Cardiac muscle cell (in vitro differentiated cells and primary cell): ENCODE measurements around the gene SLC9A3. TPM values are rescaled to one million over a fixed set of nuclear protein-coding genes. Genes with fewer than 3 reads are reported as not detected.

Experiments used
- DNase-seq, 2 donors: peaks; one replicate each; pipeline versions ENCODE4 v3.0.0 to v3.0.0-alpha.2; 2010 to 2017; ENCODE audit warnings: low read depth in 1 of 2, low spot score in 1 of 2
- H3K27ac ChIP-seq: fragments of 200-600 bp; sonication (generic); 2 replicates; pipeline ENCODE4 v1.5.1; 2016
- H3K27me3 ChIP-seq: fragments of 200-600 bp; sonication (generic); 2 replicates; pipeline ENCODE4 v1.6.0; 2016; ENCODE audit warnings: control low read depth
- H3K36me3 ChIP-seq: fragments of 200-600 bp; sonication (generic); 2 replicates; pipeline ENCODE4 v1.5.1; 2016; ENCODE audit warnings: control low read depth
- H3K4me1 ChIP-seq: fragments of 200-600 bp; sonication (generic); 2 replicates; pipeline ENCODE4 v1.8.1; 2017; ENCODE audit warnings: low read depth, mild to moderate bottlenecking, mixed run types
- H3K4me3 ChIP-seq: fragments of 200-600 bp; sonication (generic); 2 replicates; pipeline ENCODE4 v1.5.1; 2016; ENCODE audit warnings: mild to moderate bottlenecking
- H3K9me3 ChIP-seq: fragments of 200-600 bp; sonication (generic); 2 replicates; pipeline ENCODE4 v1.5.1; 2017; ENCODE audit warnings: low read depth, mild to moderate bottlenecking, control low read depth
- polyA plus RNA-seq: library from polyadenylated mRNA; unstranded; fragments of >200 nt; fragmentation: Nextera tagmentation; extraction: Ambion mirVana; gene quantifications from 2 replicates; pipeline ENCODE4 v1.2.1, GENCODE V29; 2016
- total RNA-seq: library from RNA; depleted of rRNA; stranded (reverse); fragments of >200 nt; gene quantifications from 2 replicates; pipeline ENCODE4 v1.2.3, GENCODE V29; 2016
- TF ChIP-seq, protein P1 (sequence below): IDR thresholded peaks from 2 replicates; pipeline ENCODE4 v1.5.1; 2012; ENCODE audit warnings: low read depth, mild to moderate bottlenecking, low read length

The SLC9A3 gene
- total and polyA plus RNA-seq, 2 experiments from 2014 or later, result 4.8 to 15.3 TPM

DNA sequence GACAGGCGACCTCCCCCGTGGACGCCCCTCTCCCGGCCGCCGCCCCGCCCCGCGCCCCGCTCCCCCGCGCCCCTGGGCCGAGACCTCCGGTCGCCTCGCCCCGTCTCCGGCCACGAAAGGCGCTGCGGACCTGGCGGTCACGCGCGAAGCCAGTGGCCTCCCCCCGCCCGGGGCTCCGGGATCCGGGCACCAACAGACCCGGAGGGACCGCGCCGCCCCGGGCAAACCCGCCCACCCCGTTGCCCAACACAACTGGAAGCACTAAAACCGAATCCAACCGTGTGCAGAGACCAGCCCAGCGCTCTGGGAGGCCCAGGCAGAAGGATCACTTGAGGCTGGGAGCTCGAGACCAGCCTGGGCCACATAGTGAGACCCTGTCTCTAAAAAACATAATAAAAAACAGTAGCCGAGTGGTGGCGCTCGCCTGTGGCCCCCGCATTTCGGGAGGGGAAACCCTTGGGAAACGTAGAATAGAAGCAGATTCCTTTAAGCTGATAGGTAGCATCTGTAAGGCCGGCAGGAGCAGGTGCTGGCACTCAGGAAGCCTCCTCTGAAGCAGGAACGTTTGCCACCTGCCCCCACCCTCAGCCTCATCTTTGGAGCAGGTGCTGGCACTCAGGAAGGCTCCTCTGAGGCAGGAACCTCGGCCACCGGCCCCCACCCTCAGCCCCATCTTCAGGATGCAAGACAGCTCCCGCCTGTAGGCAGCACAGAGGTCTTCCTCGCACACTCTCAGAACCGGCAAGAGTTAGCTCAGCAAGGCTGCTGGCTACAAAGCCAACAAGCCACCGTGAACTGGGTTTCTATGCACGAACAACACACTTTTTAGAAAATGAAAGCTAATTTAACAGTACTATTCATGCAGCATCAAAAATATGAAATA is 4.6 kb upstream of the SLC9A3 start:
- Histone ChIP-seq H3K27me3 (peaks cover 81% of the 10 kb centered on the region), H3K9me3 (no peaks in the 10 kb centered on the region), H3K27ac (no peak overlapping the region), H3K4me3 (no peak overlapping the region), H3K4me1 (peaks cover 10% of the 10 kb centered on the region), H3K36me3 (no peaks in the 10 kb centered on the region)
- DNase-seq, result no peak
- TF ChIP-seq, protein P1, sequence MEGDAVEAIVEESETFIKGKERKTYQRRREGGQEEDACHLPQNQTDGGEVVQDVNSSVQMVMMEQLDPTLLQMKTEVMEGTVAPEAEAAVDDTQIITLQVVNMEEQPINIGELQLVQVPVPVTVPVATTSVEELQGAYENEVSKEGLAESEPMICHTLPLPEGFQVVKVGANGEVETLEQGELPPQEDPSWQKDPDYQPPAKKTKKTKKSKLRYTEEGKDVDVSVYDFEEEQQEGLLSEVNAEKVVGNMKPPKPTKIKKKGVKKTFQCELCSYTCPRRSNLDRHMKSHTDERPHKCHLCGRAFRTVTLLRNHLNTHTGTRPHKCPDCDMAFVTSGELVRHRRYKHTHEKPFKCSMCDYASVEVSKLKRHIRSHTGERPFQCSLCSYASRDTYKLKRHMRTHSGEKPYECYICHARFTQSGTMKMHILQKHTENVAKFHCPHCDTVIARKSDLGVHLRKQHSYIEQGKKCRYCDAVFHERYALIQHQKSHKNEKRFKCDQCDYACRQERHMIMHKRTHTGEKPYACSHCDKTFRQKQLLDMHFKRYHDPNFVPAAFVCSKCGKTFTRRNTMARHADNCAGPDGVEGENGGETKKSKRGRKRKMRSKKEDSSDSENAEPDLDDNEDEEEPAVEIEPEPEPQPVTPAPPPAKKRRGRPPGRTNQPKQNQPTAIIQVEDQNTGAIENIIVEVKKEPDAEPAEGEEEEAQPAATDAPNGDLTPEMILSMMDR, result no peak

DNA sequence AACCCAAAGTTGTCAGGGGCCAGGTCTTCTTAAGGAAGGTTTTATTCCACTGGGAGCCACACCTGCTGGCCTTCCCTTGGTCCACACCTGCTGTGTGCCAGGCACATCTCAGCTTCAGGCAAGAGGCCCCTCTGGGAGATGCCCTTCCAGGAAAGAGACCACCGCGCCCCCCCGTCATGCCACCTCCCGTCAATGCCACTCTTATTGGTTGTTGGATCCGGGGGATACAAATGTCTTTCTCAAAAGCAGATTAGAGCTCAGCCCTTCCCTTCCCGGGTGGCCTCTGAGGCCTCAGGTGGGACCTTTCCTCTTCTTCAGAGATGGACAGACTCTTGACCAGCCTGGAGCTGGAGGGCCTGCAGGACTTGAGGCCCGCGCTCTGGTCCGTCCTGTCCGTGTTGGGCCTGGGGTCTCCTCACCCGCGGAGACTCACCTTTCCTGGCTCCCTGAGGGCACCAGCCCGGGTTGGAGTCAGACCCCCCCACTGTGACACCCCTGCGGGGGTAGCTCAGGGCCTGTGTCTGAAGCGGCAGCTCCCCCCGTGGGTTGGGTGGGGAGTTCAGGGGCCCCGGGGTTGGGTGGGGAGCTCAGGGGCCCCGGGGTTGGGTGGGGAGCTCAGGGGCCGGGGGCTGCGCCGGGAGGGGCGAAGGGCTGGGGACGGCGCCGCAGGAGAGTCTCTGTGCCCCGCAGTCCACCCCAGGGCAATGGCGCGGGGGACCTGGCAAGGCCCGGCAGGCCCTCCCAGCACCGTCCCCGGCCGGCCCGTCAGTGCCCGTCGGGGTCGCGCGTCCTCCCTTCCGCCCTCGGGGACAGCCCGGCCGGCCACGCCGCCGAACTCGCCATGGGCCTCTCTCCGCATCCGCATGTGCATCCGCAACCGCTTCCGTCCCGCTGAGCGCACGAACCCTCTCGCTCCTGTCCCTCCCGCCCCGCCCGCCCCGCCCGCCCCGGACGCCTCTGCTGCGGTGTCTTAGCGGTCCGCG is 3.7 kb upstream of the SLC9A3 start:
- TF ChIP-seq, protein P1, result no peak
- peaks cover 90% of the 10 kb centered on the region for H3K27me3 ChIP-seq

DNA sequence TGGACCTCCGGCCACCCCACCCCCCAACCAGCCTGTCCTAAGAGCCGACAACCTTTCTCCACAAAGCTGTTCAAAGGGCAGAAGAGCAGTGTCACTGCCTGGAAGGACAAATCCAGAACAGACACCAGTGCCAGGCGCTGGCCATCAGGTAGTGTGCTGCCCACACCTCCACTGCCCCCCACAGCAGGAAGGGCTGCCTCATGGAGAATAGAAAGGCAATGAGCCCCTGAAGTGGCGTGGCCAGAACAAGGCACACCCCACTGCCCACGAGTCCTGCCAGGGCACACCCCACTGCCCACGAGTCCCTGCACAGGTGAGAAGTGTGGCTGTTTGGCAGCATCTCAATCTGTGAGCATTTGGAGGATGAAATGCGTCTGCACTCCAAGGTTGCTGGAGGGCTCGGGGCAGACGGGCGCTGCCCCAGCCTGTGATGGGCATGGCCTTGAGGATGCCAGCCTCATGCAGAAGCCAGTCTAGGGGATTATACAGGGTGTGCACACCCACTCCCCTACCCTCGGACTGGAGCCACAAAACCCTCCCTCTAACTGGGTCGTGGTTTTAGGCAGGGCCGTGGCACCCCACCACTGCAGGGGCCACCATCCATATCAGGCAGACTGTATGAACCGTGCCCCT is 2.3 kb upstream of the SLC9A3 start:
- no peak for DNase-seq
- H3K27ac ChIP-seq, result no peak overlapping the region
- H3K36me3 ChIP-seq, result no peaks in the 10 kb centered on the region
- no peaks in the 10 kb centered on the region for H3K4me1 ChIP-seq
- H3K4me3 ChIP-seq, result no peak overlapping the region
- peaks cover 100% of the 10 kb centered on the region for H3K27me3 ChIP-seq
- H3K9me3 ChIP-seq, result no peaks in the 10 kb centered on the region
- TF ChIP-seq, protein P1, result no peak

More for the DNA sequence above, 3.7 kb upstream of the SLC9A3 start:
- Histone ChIP-seq H3K4me3 (no peak overlapping the region), H3K4me1 (peaks cover 4% of the 10 kb centered on the region), H3K27ac (no peak overlapping the region), H3K36me3 (no peaks in the 10 kb centered on the region), H3K9me3 (no peaks in the 10 kb centered on the region)
- DNase-seq, result no peak

DNA sequence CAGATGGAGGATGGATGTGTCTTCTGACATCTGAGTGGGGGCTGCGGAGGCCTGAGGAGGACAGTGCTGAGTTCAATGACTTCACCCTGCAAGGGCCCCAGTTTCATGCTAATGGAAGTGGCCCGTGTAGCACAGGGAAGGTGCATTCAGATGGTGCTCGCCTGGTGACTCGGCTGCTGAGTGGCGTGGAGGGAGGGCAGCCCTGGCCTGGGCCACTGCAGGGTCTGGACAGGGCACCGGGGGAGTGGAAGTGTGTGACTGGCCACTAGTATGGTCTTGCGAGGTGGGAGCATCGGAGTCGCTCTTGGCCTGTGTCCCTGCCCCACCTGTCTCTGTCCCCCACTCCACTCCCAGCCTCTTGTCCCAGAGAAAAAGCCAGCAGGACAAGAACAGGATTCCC is 1.7 kb upstream of the SLC9A3 start:
- Histone ChIP-seq H3K9me3 (no peaks in the 10 kb centered on the region), H3K36me3 (no peaks in the 10 kb centered on the region), H3K4me1 (no peaks in the 10 kb centered on the region), H3K4me3 (no peak overlapping the region), H3K27me3 (peaks cover 99% of the 10 kb centered on the region), H3K27ac (no peak overlapping the region)
- TF ChIP-seq, protein P1, result no peak
- DNase-seq, result no peak
